ENCODE measurements around the gene HAUS7. TPM values are rescaled to one million over a fixed set of nuclear protein-coding genes. Genes with fewer than 3 reads are reported as not detected.

HAUS7 gene
- total and polyA plus RNA-seq, 2 of the 8 experiments (the other 6 are each of a cell fraction or from before 2014, with no cell fraction given) = 45.4 to 54.0 TPM

DNA sequence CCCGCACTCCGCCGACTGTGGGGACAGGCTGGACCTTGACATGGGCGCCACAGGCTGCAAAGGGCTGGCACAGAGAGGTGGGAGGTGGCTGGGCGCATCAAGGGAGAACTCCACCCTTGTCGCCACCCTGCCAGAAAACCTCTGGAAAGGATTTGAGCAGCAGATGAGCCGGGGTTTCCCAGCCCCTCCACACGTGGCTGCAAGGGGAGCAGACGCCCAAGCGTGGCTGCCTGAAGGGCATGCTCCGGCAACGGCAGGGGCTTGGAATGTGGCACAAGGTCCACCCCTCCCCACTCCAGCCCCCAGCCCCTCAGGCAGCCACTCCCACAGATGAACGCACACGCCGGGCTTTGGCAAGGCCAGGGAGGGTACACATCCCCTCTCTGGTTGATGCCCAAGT is 29.0 kb upstream of the HAUS7 start (continued):
- TF ChIP-seq, protein P1, sequence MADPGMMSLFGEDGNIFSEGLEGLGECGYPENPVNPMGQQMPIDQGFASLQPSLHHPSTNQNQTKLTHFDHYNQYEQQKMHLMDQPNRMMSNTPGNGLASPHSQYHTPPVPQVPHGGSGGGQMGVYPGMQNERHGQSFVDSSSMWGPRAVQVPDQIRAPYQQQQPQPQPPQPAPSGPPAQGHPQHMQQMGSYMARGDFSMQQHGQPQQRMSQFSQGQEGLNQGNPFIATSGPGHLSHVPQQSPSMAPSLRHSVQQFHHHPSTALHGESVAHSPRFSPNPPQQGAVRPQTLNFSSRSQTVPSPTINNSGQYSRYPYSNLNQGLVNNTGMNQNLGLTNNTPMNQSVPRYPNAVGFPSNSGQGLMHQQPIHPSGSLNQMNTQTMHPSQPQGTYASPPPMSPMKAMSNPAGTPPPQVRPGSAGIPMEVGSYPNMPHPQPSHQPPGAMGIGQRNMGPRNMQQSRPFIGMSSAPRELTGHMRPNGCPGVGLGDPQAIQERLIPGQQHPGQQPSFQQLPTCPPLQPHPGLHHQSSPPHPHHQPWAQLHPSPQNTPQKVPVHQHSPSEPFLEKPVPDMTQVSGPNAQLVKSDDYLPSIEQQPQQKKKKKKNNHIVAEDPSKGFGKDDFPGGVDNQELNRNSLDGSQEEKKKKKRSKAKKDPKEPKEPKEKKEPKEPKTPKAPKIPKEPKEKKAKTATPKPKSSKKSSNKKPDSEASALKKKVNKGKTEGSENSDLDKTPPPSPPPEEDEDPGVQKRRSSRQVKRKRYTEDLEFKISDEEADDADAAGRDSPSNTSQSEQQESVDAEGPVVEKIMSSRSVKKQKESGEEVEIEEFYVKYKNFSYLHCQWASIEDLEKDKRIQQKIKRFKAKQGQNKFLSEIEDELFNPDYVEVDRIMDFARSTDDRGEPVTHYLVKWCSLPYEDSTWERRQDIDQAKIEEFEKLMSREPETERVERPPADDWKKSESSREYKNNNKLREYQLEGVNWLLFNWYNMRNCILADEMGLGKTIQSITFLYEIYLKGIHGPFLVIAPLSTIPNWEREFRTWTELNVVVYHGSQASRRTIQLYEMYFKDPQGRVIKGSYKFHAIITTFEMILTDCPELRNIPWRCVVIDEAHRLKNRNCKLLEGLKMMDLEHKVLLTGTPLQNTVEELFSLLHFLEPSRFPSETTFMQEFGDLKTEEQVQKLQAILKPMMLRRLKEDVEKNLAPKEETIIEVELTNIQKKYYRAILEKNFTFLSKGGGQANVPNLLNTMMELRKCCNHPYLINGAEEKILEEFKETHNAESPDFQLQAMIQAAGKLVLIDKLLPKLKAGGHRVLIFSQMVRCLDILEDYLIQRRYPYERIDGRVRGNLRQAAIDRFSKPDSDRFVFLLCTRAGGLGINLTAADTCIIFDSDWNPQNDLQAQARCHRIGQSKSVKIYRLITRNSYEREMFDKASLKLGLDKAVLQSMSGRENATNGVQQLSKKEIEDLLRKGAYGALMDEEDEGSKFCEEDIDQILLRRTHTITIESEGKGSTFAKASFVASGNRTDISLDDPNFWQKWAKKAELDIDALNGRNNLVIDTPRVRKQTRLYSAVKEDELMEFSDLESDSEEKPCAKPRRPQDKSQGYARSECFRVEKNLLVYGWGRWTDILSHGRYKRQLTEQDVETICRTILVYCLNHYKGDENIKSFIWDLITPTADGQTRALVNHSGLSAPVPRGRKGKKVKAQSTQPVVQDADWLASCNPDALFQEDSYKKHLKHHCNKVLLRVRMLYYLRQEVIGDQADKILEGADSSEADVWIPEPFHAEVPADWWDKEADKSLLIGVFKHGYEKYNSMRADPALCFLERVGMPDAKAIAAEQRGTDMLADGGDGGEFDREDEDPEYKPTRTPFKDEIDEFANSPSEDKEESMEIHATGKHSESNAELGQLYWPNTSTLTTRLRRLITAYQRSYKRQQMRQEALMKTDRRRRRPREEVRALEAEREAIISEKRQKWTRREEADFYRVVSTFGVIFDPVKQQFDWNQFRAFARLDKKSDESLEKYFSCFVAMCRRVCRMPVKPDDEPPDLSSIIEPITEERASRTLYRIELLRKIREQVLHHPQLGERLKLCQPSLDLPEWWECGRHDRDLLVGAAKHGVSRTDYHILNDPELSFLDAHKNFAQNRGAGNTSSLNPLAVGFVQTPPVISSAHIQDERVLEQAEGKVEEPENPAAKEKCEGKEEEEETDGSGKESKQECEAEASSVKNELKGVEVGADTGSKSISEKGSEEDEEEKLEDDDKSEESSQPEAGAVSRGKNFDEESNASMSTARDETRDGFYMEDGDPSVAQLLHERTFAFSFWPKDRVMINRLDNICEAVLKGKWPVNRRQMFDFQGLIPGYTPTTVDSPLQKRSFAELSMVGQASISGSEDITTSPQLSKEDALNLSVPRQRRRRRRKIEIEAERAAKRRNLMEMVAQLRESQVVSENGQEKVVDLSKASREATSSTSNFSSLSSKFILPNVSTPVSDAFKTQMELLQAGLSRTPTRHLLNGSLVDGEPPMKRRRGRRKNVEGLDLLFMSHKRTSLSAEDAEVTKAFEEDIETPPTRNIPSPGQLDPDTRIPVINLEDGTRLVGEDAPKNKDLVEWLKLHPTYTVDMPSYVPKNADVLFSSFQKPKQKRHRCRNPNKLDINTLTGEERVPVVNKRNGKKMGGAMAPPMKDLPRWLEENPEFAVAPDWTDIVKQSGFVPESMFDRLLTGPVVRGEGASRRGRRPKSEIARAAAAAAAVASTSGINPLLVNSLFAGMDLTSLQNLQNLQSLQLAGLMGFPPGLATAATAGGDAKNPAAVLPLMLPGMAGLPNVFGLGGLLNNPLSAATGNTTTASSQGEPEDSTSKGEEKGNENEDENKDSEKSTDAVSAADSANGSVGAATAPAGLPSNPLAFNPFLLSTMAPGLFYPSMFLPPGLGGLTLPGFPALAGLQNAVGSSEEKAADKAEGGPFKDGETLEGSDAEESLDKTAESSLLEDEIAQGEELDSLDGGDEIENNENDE (IDR thresholded peaks at IDR 0.05; ENCODE audit: insufficient replicate concordance, low read length) = no peak
- TF ChIP-seq JUN (IDR thresholded peaks at IDR 0.05; ENCODE audit: low read depth, low read length) (no peak), FOSL1 (IDR thresholded peaks at IDR 0.05; ENCODE audit: insufficient read depth, low read depth, low read length) (no peak), SIN3A (conservative IDR thresholded peaks at IDR 0.05 in 1 of 2, IDR thresholded peaks at IDR 0.05 in 1 of 2; ENCODE audit: low read depth in 1 of 2, low read length in 2 of 2) (no peak), CTBP2 (IDR thresholded peaks at IDR 0.05; ENCODE audit: borderline replicate concordance, insufficient read depth, insufficient read length, low read length) (no peak), JUND (IDR thresholded peaks at IDR 0.05; ENCODE audit: low read length) (no peak), EGR1 (IDR thresholded peaks at IDR 0.05; ENCODE audit: borderline replicate concordance, low read depth, low read length) (no peak), BRCA1 (IDR thresholded peaks at IDR 0.05; ENCODE audit: low read depth, low read length) (no peak), E2F6 (IDR thresholded peaks at IDR 0.05) (no peak), BCL11A (IDR thresholded peaks at IDR 0.05; ENCODE audit: low read depth in 2 of 2, low read length in 2 of 2) (no peak), POU5F1 (IDR thresholded peaks at IDR 0.05; ENCODE audit: low read depth, low read length) (no peak)
